Cardiac muscle cell (in vitro differentiated cells and primary cell): Measurements from ENCODE around the gene HTATIP2. TPM values are rescaled to one million over a fixed set of nuclear protein-coding genes. Genes with fewer than 3 reads are reported as not detected.

Source experiments
- DNase-seq, 2 donors: peaks; one replicate each; pipeline versions ENCODE4 v3.0.0 to v3.0.0-alpha.2; 2010 to 2017; ENCODE audit warnings: low read depth in 1 of 2, low spot score in 1 of 2
- H3K27ac ChIP-seq: fragments of 200-600 bp; sonication (generic); 2 replicates; pipeline ENCODE4 v1.5.1; 2016
- H3K27me3 ChIP-seq: fragments of 200-600 bp; sonication (generic); 2 replicates; pipeline ENCODE4 v1.6.0; 2016; ENCODE audit warnings: control low read depth
- H3K36me3 ChIP-seq: fragments of 200-600 bp; sonication (generic); 2 replicates; pipeline ENCODE4 v1.5.1; 2016; ENCODE audit warnings: control low read depth
- H3K4me1 ChIP-seq: fragments of 200-600 bp; sonication (generic); 2 replicates; pipeline ENCODE4 v1.8.1; 2017; ENCODE audit warnings: low read depth, mild to moderate bottlenecking, mixed run types
- H3K4me3 ChIP-seq: fragments of 200-600 bp; sonication (generic); 2 replicates; pipeline ENCODE4 v1.5.1; 2016; ENCODE audit warnings: mild to moderate bottlenecking
- H3K9me3 ChIP-seq: fragments of 200-600 bp; sonication (generic); 2 replicates; pipeline ENCODE4 v1.5.1; 2017; ENCODE audit warnings: low read depth, mild to moderate bottlenecking, control low read depth
- CTCF ChIP-seq: IDR thresholded peaks from 2 replicates; pipeline ENCODE4 v1.5.1; 2012; ENCODE audit warnings: low read depth, mild to moderate bottlenecking, low read length
- polyA plus RNA-seq: library from polyadenylated mRNA; unstranded; fragments of >200 nt; fragmentation: Nextera tagmentation; extraction: Ambion mirVana; gene quantifications from 2 replicates; pipeline ENCODE4 v1.2.1, GENCODE V29; 2016
- total RNA-seq: library from RNA; depleted of rRNA; stranded (reverse); fragments of >200 nt; gene quantifications from 2 replicates; pipeline ENCODE4 v1.2.3, GENCODE V29; 2016

Gene HTATIP2
- total RNA-seq (3.4 and 4.9 TPM in 2 replicates), polyA plus RNA-seq (2.0 and 14.1 TPM in 2 replicates)

- H3K36me3 ChIP-seq: no peaks in the 10 kb centered on the region
- no peak within 1 kb of the TSS for H3K27ac ChIP-seq
- H3K9me3 ChIP-seq: no peaks in the 10 kb centered on the region
- DNase-seq: peak; percentile 19 to 71
- TF ChIP-seq CTCF: no peak
- peaks cover 19% of the 10 kb centered on the region for H3K27me3 ChIP-seq
- H3K4me3 ChIP-seq: peak within 1 kb of the TSS; percentile 24
- no peaks in the 10 kb centered on the region for H3K4me1 ChIP-seq
These were observed at the start of gene HTATIP2 for GRCh38 chr11:20363500-20364340. HTATIP2 (plus strand) TSS chr11:20363714; CDS start chr11:20364238, 524 bp downstream.

- no peaks in the 10 kb centered on the region for H3K4me1 ChIP-seq
- H3K36me3 ChIP-seq: no peaks in the 10 kb centered on the region
These were observed 47.7 kb upstream of the HTATIP2 start for GRCh38 chr11:20315800-20316199.

GRCh38 chr11:20321177-20321576, 42.3 kb upstream of the HTATIP2 start:
- DNase-seq: no peak
- Histone ChIP-seq H3K27me3 (no peaks in the 10 kb centered on the region), H3K9me3 (no peaks in the 10 kb centered on the region), H3K36me3 (no peaks in the 10 kb centered on the region), H3K4me1 (no peaks in the 10 kb centered on the region), H3K4me3 (no peak overlapping the region), H3K27ac (no peak overlapping the region)
- no peak for TF ChIP-seq CTCF

More at GRCh38 chr11:20315800-20316199, 47.7 kb upstream of the HTATIP2 start:
- no peak overlapping the region for H3K4me3 ChIP-seq
- TF ChIP-seq CTCF: no peak
- no peak for DNase-seq
- H3K27ac ChIP-seq: no peak overlapping the region
- H3K27me3 ChIP-seq: no peaks in the 10 kb centered on the region
- no peaks in the 10 kb centered on the region for H3K9me3 ChIP-seq

GRCh38 chr11:20327377-20327935, 36.1 kb upstream of the HTATIP2 start:
- H3K27me3 ChIP-seq: no peaks in the 10 kb centered on the region
- no peak overlapping the region for H3K4me3 ChIP-seq
- TF ChIP-seq CTCF: no peak
- DNase-seq: no peak
- no peaks in the 10 kb centered on the region for H3K4me1 ChIP-seq
- H3K27ac ChIP-seq: no peak overlapping the region
- H3K36me3 ChIP-seq: no peaks in the 10 kb centered on the region
- no peaks in the 10 kb centered on the region for H3K9me3 ChIP-seq

- H3K36me3 ChIP-seq: no peaks in the 10 kb centered on the region
- no peaks in the 10 kb centered on the region for H3K4me1 ChIP-seq
- H3K27ac ChIP-seq: no peak overlapping the region
- DNase-seq: no peak
- no peaks in the 10 kb centered on the region for H3K9me3 ChIP-seq
- H3K4me3 ChIP-seq: no peak overlapping the region
- H3K27me3 ChIP-seq: peaks cover 8% of the 10 kb centered on the region
- TF ChIP-seq CTCF: no peak
These were observed 27.5 kb upstream of the HTATIP2 start for GRCh38 chr11:20336056-20336455.
